GM12878 (cell line): ENCODE measurements around the gene EPB41L4A. TPM values are rescaled to one million over a fixed set of nuclear protein-coding genes. Genes with fewer than 3 reads are reported as not detected.

Experiments
- ATAC-seq: fragments of 200-7000 bp; cut with Tn5 transposase; 3 replicates; pipeline ENCODE4 v1.9.1; 2020; ENCODE audit warnings: mild to moderate bottlenecking, moderate library complexity
- BruUV-seq: library from RNA; stranded (reverse); fragments of 400-500 nt; replicated peaks from 2 replicates; lab custom pipeline; 2021; lab: Mats Ljungman, UMichigan
- CTCF ChIA-PET: fragments of 300-600 bp; sonication (Branson Sonifier 250); formaldehyde crosslinking; extraction: SDS; loops from one replicate; lab custom pipeline; 2021; ENCODE audit warnings: inconsistent platforms; lab: Yijun Ruan, JAX
- POLR2A ChIA-PET: fragments of 350-600 bp; formaldehyde crosslinking; extraction: SDS; loops from one replicate; lab custom pipeline; 2021; ENCODE audit warnings: inconsistent platforms; lab: Charles Lee
- RAD21 ChIA-PET: fragments of 300-600 bp; sonication (Branson Sonifier 250); formaldehyde crosslinking; loops from one replicate; lab custom pipeline; 2023; ENCODE audit warnings: antibody characterized with exemption; ENCODE audit not compliant: unreplicated experiment; lab: Charles Lee
- SMC1A ChIA-PET: fragments of 300-600 bp; sonication (Branson Sonifier 250); formaldehyde crosslinking; loops from one replicate; lab custom pipeline; 2023; ENCODE audit not compliant: unreplicated experiment, uncharacterized antibody; lab: Charles Lee
- DNase-seq: peaks from one replicate; pipeline ENCODE4 v3.0.0-alpha.2; 2011; ENCODE audit warnings: low read depth, low spot score
- FAIRE-seq: peaks from 3 replicates; lab custom pipeline; 2011; peaks lifted over from hg19 to GRCh38; lab: Jason Lieb, UNC
- H2AFZ ChIP-seq: 2 replicates; pipeline ENCODE4 v1.6.0; 2011; ENCODE audit warnings: low read depth, low read length, control low read depth; ENCODE audit not compliant: control insufficient read depth
- H3K27ac ChIP-seq: 2 replicates; pipeline ENCODE4 v1.5.1; 2011; ENCODE audit warnings: control low read depth; ENCODE audit not compliant: control insufficient read depth, insufficient read depth
- H3K27me3 ChIP-seq, 2 experiments: replicated peaks in 1 of 2; 2 replicates each; pipeline versions ENCODE4 v1.6.0 to v1.6.1; 2011; ENCODE audit warnings: low read length in 1 of 2; ENCODE audit not compliant: control insufficient read depth in 2 of 2, insufficient read depth in 2 of 2
- H3K36me3 ChIP-seq, 2 experiments: 2 replicates each; pipeline ENCODE4 v1.5.1; 2011; ENCODE audit warnings: low read length in 1 of 2; ENCODE audit not compliant: control insufficient read depth in 2 of 2, insufficient read depth in 2 of 2
- H3K4me1 ChIP-seq: 2 replicates; pipeline ENCODE4 v1.6.1; 2011; ENCODE audit warnings: mild to moderate bottlenecking, low read length, moderate library complexity, mixed read lengths; ENCODE audit not compliant: control insufficient read depth, insufficient read depth
- H3K4me2 ChIP-seq: 2 replicates; pipeline ENCODE4 v1.6.0; 2011; ENCODE audit warnings: control low read depth; ENCODE audit not compliant: control insufficient read depth, insufficient read depth
- H3K4me3 ChIP-seq: fragments of 200-600 bp; sonication (generic); 2 replicates; pipeline ENCODE4 v1.5.1; 2016
- H3K79me2 ChIP-seq: 2 replicates; pipeline ENCODE4 v1.6.0; 2011; ENCODE audit warnings: low read length; ENCODE audit not compliant: control insufficient read depth, insufficient read depth
- H3K9ac ChIP-seq: 2 replicates; pipeline ENCODE4 v1.8.0; 2011; ENCODE audit warnings: low read length, control low read depth, mixed read lengths; ENCODE audit not compliant: control insufficient read depth, insufficient read depth
- H3K9me3 ChIP-seq: replicated peaks from 3 replicates; pipeline ENCODE4 v1.5.1; 2011; ENCODE audit warnings: mild to moderate bottlenecking, low read length; ENCODE audit not compliant: control insufficient read depth, insufficient read depth
- H4K20me1 ChIP-seq: 2 replicates; pipeline ENCODE4 v1.6.0; 2011; ENCODE audit not compliant: control insufficient read depth, insufficient read depth
- RCOR1 ChIP-seq: conservative IDR thresholded peaks from 2 replicates; pipeline ENCODE4 v1.6.1; 2012; ENCODE audit warnings: low read depth, low read length, improper control_type of control experiment
- SPI1 ChIP-seq: IDR thresholded peaks from 2 replicates; pipeline ENCODE4 v1.6.1; 2011; ENCODE audit warnings: low read depth, mild to moderate bottlenecking, low read length, moderate library complexity, borderline replicate concordance; ENCODE audit not compliant: insufficient read depth
- WRNIP1 ChIP-seq: IDR thresholded peaks from 2 replicates; pipeline ENCODE4 v1.6.1; 2011; ENCODE audit warnings: low read depth, low read length, improper control_type of control experiment, borderline replicate concordance
- ZNF622 ChIP-seq: fragments of 450-650 bp; IDR thresholded peaks from 2 replicates; pipeline ENCODE4 v1.6.1; 2017; ENCODE audit warnings: mild to moderate bottlenecking, inconsistent platforms
- WGBS: methylation state at CpG from one replicate; pipeline ENCODE4 v1.1.6; 2016; ENCODE audit warnings: low lambda C conversion rate; ENCODE audit not compliant: insufficient replicate concordance, insufficient coverage; ENCODE audit errors: missing lambda C conversion rate; 5-methylcytosine and 5-hydroxymethylcytosine counted together
- in situ Hi-C: fragments of 300-500 bp; cut with MboI; formaldehyde crosslinking; loops from 9 replicates; pipeline ENCODE4 v1.14.3; 2018; ENCODE audit warnings: mixed read lengths
- intact Hi-C: fragments of 100-400 bp; cut with micrococcal nuclease; formaldehyde crosslinking; loops from one replicate; pipeline ENCODE4 v1.14.2; 2022; ENCODE audit not compliant: unreplicated experiment
- polyA plus RNA-seq, 11 experiments: library from polyadenylated mRNA; depleted of rRNA in 4 of 11; unstranded in 6 of 11; stranded (reverse) in 5 of 11; fragments of >200 nt; fragmentation: Nextera tagmentation in 4 of 11; fragmentation: Illumina TruSeq in 1 of 11; extraction: Ambion mirVana in 4 of 11; extraction: Trizol in 1 of 11; gene quantifications; 1 replicate in 1 of 11; 2 replicates in 10 of 11; pipeline versions ENCODE4 v1.2.1 to v1.2.3, GENCODE V29; 2011 to 2016; ENCODE audit warnings: inconsistent platforms in 2 of 11, missing spikeins in 2 of 11, low read depth in 1 of 11
- total RNA-seq, 4 experiments: library from RNA; depleted of rRNA in 3 of 4; stranded (reverse); fragments of >200 nt in 3 of 4; fragmentation: Illumina TruSeq in 1 of 4; extraction: Trizol in 1 of 4; gene quantifications; 2 replicates each; pipeline versions ENCODE4 v1.2.1 to v1.2.3, GENCODE V29; 2013 to 2021
- TF ChIP-seq, protein P1 (sequence below): fragments of 450-650 bp; formaldehyde crosslinking; IDR thresholded peaks from 2 replicates; pipeline ENCODE4 v1.5.0; 2022; ENCODE audit warnings: mild to moderate bottlenecking, missing genetic modification characterization
- TF ChIP-seq, protein P2 (sequence below): fragments of 450-650 bp; IDR thresholded peaks from 2 replicates; pipeline ENCODE4 v1.6.1; 2017; ENCODE audit warnings: mild to moderate bottlenecking, moderate library complexity
- TF ChIP-seq, protein P3 (sequence below): fragments of 450-650 bp; IDR thresholded peaks from 2 replicates; pipeline ENCODE4 v1.6.1; 2018; ENCODE audit warnings: borderline replicate concordance, mild to moderate bottlenecking; ENCODE audit not compliant: partially characterized antibody

The EPB41L4A gene
- total and polyA plus RNA-seq, 10 of the 15 experiments (the other 5 are each of a cell fraction or from before 2014, with no cell fraction given) = 0.10 to 0.67 (median 0.30) TPM

DNA sequence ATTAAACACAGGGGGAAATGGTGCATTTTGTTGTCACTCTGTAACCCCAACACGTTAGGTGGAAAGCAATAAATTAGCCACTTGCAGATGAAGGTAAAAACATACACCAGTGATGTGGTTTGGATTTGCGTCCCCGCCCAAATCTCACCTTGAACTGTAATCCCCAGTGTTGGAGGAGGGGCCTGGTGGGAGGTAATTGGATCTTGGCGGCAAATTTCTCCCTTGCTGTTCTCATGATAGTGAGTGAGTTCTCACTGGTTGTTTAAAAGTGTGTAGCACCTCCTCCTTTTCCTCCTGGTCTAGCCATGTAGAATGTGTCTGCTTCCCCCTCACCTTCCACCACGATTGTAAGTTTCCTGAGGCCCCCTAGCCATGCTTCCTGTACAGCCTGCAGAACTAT, 17.2 kb downstream of the EPB41L4A start:
- ChIA-PET RAD21 (no interaction called here), CTCF (no interaction called here), SMC1A (no interaction called here), POLR2A (no interaction called here)
- ATAC-seq (no peak), FAIRE-seq (no peak), DNase-seq (no peak)
- Histone ChIP-seq H3K79me2 (no peaks in the 10 kb centered on the region), H3K4me2 (no peak overlapping the region), H3K4me1 (no peaks in the 10 kb centered on the region), H4K20me1 (no peaks in the 10 kb centered on the region), H3K27me3 (no peaks in the 10 kb centered on the region), H3K27ac (no peak overlapping the region), H3K9ac (no peak overlapping the region), H3K9me3 (no peaks in the 10 kb centered on the region), H3K4me3 (no peak overlapping the region), H2AFZ (no peak overlapping the region), H3K36me3 (no peaks in the 10 kb centered on the region)
- no TSS peak for BruUV-seq
- WGBS = 53% methylated on average over 5 of the region's 5 CpGs
- TF ChIP-seq RCOR1 (no peak), SPI1 (no peak), WRNIP1 (no peak), ZNF622 (no peak)
- TF ChIP-seq, protein P1, sequence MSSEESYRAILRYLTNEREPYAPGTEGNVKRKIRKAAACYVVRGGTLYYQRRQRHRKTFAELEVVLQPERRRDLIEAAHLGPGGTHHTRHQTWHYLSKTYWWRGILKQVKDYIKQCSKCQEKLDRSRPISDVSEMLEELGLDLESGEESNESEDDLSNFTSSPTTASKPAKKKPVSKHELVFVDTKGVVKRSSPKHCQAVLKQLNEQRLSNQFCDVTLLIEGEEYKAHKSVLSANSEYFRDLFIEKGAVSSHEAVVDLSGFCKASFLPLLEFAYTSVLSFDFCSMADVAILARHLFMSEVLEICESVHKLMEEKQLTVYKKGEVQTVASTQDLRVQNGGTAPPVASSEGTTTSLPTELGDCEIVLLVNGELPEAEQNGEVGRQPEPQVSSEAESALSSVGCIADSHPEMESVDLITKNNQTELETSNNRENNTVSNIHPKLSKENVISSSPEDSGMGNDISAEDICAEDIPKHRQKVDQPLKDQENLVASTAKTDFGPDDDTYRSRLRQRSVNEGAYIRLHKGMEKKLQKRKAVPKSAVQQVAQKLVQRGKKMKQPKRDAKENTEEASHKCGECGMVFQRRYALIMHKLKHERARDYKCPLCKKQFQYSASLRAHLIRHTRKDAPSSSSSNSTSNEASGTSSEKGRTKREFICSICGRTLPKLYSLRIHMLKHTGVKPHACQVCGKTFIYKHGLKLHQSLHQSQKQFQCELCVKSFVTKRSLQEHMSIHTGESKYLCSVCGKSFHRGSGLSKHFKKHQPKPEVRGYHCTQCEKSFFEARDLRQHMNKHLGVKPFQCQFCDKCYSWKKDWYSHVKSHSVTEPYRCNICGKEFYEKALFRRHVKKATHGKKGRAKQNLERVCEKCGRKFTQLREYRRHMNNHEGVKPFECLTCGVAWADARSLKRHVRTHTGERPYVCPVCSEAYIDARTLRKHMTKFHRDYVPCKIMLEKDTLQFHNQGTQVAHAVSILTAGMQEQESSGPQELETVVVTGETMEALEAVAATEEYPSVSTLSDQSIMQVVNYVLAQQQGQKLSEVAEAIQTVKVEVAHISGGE (CRISPR knock-in tag) = no peak
- TF ChIP-seq, protein P2, sequence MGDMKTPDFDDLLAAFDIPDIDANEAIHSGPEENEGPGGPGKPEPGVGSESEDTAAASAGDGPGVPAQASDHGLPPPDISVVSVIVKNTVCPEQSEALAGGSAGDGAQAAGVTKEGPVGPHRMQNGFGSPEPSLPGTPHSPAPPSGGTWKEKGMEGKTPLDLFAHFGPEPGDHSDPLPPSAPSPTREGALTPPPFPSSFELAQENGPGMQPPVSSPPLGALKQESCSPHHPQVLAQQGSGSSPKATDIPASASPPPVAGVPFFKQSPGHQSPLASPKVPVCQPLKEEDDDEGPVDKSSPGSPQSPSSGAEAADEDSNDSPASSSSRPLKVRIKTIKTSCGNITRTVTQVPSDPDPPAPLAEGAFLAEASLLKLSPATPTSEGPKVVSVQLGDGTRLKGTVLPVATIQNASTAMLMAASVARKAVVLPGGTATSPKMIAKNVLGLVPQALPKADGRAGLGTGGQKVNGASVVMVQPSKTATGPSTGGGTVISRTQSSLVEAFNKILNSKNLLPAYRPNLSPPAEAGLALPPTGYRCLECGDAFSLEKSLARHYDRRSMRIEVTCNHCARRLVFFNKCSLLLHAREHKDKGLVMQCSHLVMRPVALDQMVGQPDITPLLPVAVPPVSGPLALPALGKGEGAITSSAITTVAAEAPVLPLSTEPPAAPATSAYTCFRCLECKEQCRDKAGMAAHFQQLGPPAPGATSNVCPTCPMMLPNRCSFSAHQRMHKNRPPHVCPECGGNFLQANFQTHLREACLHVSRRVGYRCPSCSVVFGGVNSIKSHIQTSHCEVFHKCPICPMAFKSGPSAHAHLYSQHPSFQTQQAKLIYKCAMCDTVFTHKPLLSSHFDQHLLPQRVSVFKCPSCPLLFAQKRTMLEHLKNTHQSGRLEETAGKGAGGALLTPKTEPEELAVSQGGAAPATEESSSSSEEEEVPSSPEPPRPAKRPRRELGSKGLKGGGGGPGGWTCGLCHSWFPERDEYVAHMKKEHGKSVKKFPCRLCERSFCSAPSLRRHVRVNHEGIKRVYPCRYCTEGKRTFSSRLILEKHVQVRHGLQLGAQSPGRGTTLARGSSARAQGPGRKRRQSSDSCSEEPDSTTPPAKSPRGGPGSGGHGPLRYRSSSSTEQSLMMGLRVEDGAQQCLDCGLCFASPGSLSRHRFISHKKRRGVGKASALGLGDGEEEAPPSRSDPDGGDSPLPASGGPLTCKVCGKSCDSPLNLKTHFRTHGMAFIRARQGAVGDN = no peak
- TF ChIP-seq, protein P3, sequence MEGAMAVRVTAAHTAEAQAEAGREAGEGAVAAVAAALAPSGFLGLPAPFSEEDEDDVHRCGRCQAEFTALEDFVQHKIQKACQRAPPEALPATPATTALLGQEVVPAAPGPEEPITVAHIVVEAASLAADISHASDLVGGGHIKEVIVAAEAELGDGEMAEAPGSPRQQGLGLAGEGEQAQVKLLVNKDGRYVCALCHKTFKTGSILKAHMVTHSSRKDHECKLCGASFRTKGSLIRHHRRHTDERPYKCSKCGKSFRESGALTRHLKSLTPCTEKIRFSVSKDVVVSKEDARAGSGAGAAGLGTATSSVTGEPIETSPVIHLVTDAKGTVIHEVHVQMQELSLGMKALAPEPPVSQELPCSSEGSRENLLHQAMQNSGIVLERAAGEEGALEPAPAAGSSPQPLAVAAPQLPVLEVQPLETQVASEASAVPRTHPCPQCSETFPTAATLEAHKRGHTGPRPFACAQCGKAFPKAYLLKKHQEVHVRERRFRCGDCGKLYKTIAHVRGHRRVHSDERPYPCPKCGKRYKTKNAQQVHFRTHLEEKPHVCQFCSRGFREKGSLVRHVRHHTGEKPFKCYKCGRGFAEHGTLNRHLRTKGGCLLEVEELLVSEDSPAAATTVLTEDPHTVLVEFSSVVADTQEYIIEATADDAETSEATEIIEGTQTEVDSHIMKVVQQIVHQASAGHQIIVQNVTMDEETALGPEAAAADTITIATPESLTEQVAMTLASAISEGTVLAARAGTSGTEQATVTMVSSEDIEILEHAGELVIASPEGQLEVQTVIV = no peak
- in situ Hi-C loops = no loop called here
- intact Hi-C loops = no loop called here
